Upper lobe of left lung (tissue), 6 donors: ENCODE measurements around the gene PSME3IP1. TPM values are rescaled to one million over a fixed set of nuclear protein-coding genes. Genes with fewer than 3 reads are reported as not detected.
A peak's percentile ranks its signal among the peaks of the same experiment; 100 is the strongest.

Source experiments
- ATAC-seq, 2 donors: fragments of 200-7000 bp; cut with Tn5 transposase; one replicate each; pipeline ENCODE4 v1.9.1; 2022; ENCODE audit warnings: mild to moderate bottlenecking in 2 of 2, moderate library complexity in 2 of 2; ENCODE audit not compliant: low FRiP score in 2 of 2
- DNase-seq, 2 donors: peaks; one replicate each; pipeline ENCODE4 v3.0.0-alpha.2; 2019 to 2020
- H3K27ac ChIP-seq, 4 donors: fragments of 200-600 bp; sonication (generic); one replicate each; pipeline ENCODE4 v1.5.1; 2016 to 2019
- H3K27me3 ChIP-seq, 4 donors: fragments of 200-600 bp; sonication (generic); one replicate each; pipeline ENCODE4 v1.5.1; 2017 to 2019
- H3K36me3 ChIP-seq, 4 donors: fragments of 200-600 bp; sonication (generic); one replicate each; pipeline ENCODE4 v1.5.1; 2016 to 2019
- H3K4me1 ChIP-seq, 4 donors: fragments of 200-600 bp; sonication (generic); one replicate each; pipeline ENCODE4 v1.5.1; 2018 to 2019
- H3K4me3 ChIP-seq, 4 donors: fragments of 200-600 bp; sonication (generic); one replicate each; pipeline ENCODE4 v1.5.1; 2017 to 2019; ENCODE audit warnings: mild to moderate bottlenecking in 2 of 4, moderate library complexity in 1 of 4
- H3K9me3 ChIP-seq, 4 donors: fragments of 200-600 bp; sonication (generic); one replicate each; pipeline ENCODE4 v1.5.1; 2018 to 2019
- CTCF ChIP-seq, 6 experiments: fragments of 450-650 bp in 4 of 6; fragments of 200-600 bp in 2 of 6; sonication (generic) in 2 of 6; IDR thresholded peaks; one replicate each; pipeline ENCODE4 v1.5.1; 2016 to 2019; ENCODE audit warnings: antibody characterized with exemption in 6 of 6
- EP300 ChIP-seq, 4 donors: sonication (generic); formaldehyde crosslinking; IDR thresholded peaks; one replicate each; pipeline ENCODE4 v1.5.1; 2017; ENCODE audit warnings: antibody characterized with exemption in 4 of 4, control low read depth in 2 of 4
- POLR2A ChIP-seq, 4 donors: fragments of 450-650 bp; IDR thresholded peaks; one replicate each; pipeline ENCODE4 v1.5.1; 2016 to 2017; ENCODE audit warnings: antibody characterized with exemption in 4 of 4, mild to moderate bottlenecking in 2 of 4
- POLR2AphosphoS5 ChIP-seq, 2 donors: sonication (generic); formaldehyde crosslinking; IDR thresholded peaks; one replicate each; pipeline ENCODE4 v1.5.1; 2017; ENCODE audit warnings: antibody characterized with exemption in 2 of 2
- WGBS, 2 donors: methylation state at CpG; one replicate each; pipeline ENCODE4 v1.1.5; 2017 to 2018; 5-methylcytosine and 5-hydroxymethylcytosine counted together
- total RNA-seq, 6 donors: library from RNA; depleted of rRNA in 4 of 6; stranded (reverse); fragments of >200 nt in 4 of 6; gene quantifications; one replicate each; pipeline versions ENCODE4 v1.1.0 to v1.2.1, GENCODE V29; 2016 to 2021
- donor health status: DM: no; HTN: no; CAD: no; lungs with moderate emphysema.
- donor health status: DM: no; HTN: yes; CAD: no; lungs with severe emphysema.

PSME3IP1 gene
- total RNA-seq, 6 donors from 2014 or later: 49.9 to 113 (median 75.2) TPM

- H3K9me3 ChIP-seq: no peaks in the 10 kb centered on the region
- peak overlapping the region; percentile 93 to 99 (median 96) for H3K27ac ChIP-seq
- peak; percentile 44 to 91 for DNase-seq
- H3K4me3 ChIP-seq: peak overlapping the region; percentile 77 to 95 (median 88)
- no peaks in the 10 kb centered on the region for H3K27me3 ChIP-seq
- TF ChIP-seq CTCF (IDR thresholded peaks at IDR 0.05) (peak in 2 of 6 experiments; percentile 12 to 13), POLR2AphosphoS5 (IDR thresholded peaks at IDR 0.05) (peak in 1 of 2 donors; percentile 14), POLR2A (IDR thresholded peaks at IDR 0.05) (no peak), EP300 (IDR thresholded peaks at IDR 0.05) (no peak)
- 0% methylated on average over 21 to 35 of the region's 37 CpGs for WGBS, 2 donors
- H3K4me1 ChIP-seq: peaks cover 25 to 41% (median 27%) of the 10 kb centered on the region in 4 donors
- ATAC-seq: peak; percentile 29 to 37
- peaks cover 0 to 3% (median 0%) of the 10 kb centered on the region in 4 donors for H3K36me3 ChIP-seq
Measured at GRCh38 chr16:57185446-57185944, 344 bp downstream of the PSME3IP1 start.

- WGBS, 2 donors: 26 to 31% methylated on average over 15 of the region's 15 CpGs
- Histone ChIP-seq H3K4me1 (peaks cover 20 to 35% (median 24%) of the 10 kb centered on the region in 4 donors), H3K4me3 (peak overlapping the region; percentile 77 to 95 (median 88)), H3K27ac (peak overlapping the region; percentile 93 to 99 (median 96)), H3K27me3 (no peaks in the 10 kb centered on the region), H3K9me3 (no peaks in the 10 kb centered on the region), H3K36me3 (peaks cover 0 to 3% (median 0%) of the 10 kb centered on the region in 4 donors)
- ATAC-seq: no peak
- DNase-seq: no peak
- TF ChIP-seq CTCF (IDR thresholded peaks at IDR 0.05) (no peak), POLR2AphosphoS5 (IDR thresholded peaks at IDR 0.05) (no peak), POLR2A (IDR thresholded peaks at IDR 0.05) (no peak), EP300 (IDR thresholded peaks at IDR 0.05) (no peak)
Measured at GRCh38 chr16:57184887-57185445, 873 bp downstream of the PSME3IP1 start.

GRCh38 chr16:57184113-57184512 lies 1.7 kb downstream of the PSME3IP1 start:
- 92 to 93% methylated on average over 4 of the region's 4 CpGs for WGBS, 2 donors
- H3K27ac ChIP-seq: no peak overlapping the region
- peaks cover 16 to 40% (median 24%) of the 10 kb centered on the region in 4 donors for H3K4me1 ChIP-seq
- H3K9me3 ChIP-seq: no peaks in the 10 kb centered on the region
- H3K4me3 ChIP-seq: no peak overlapping the region
- H3K36me3 ChIP-seq: no peaks in the 10 kb centered on the region
- DNase-seq: no peak
- TF ChIP-seq POLR2A (IDR thresholded peaks at IDR 0.05) (no peak), POLR2AphosphoS5 (IDR thresholded peaks at IDR 0.05) (no peak), EP300 (IDR thresholded peaks at IDR 0.05) (no peak), CTCF (IDR thresholded peaks at IDR 0.05) (no peak)
- H3K27me3 ChIP-seq: no peaks in the 10 kb centered on the region
- no peak for ATAC-seq

- no peak for ATAC-seq
- H3K27ac ChIP-seq: peak overlapping the region in 3 of 4 donors; percentile 2 to 64 (median 31)
- 62 to 65% methylated on average over 3 of the region's 3 CpGs for WGBS, 2 donors
Measured at GRCh38 chr16:57179215-57179828, 6.5 kb downstream of the PSME3IP1 start.

More at GRCh38 chr16:57179215-57179828, 6.5 kb downstream of the PSME3IP1 start:
- no peaks in the 10 kb centered on the region for H3K27me3 ChIP-seq
- no peaks in the 10 kb centered on the region for H3K9me3 ChIP-seq
- H3K4me3 ChIP-seq: no peak overlapping the region
- H3K4me1 ChIP-seq: peaks cover 14 to 29% (median 15%) of the 10 kb centered on the region in 4 donors
- no peak for DNase-seq
- TF ChIP-seq CTCF (IDR thresholded peaks at IDR 0.05): no peak
- no peak for TF ChIP-seq EP300 (IDR thresholded peaks at IDR 0.05)
- TF ChIP-seq POLR2A (IDR thresholded peaks at IDR 0.05): no peak
- no peak for TF ChIP-seq POLR2AphosphoS5 (IDR thresholded peaks at IDR 0.05)
- no peaks in the 10 kb centered on the region for H3K36me3 ChIP-seq
